Thyroid gland (tissue), 4 donors: ENCODE data around the gene USP2. TPM values are rescaled to one million over a fixed set of nuclear protein-coding genes. Genes with fewer than 3 reads are reported as not detected.

Source experiments
- DNase-seq, 2 donors: peaks; one replicate each; pipeline ENCODE4 v3.0.0-alpha.2; 2019
- H3K27ac ChIP-seq, 3 donors: fragments of 200-600 bp; sonication (generic); 1 replicate in 2 of 3; 2 replicates in 1 of 3; pipeline ENCODE4 v1.5.1; 2016 to 2019; ENCODE audit warnings: mild to moderate bottlenecking in 1 of 3, moderate library complexity in 1 of 3
- H3K27me3 ChIP-seq: fragments of 200-600 bp; sonication (generic); one replicate; pipeline ENCODE4 v1.5.1; 2019
- H3K36me3 ChIP-seq, 2 donors: fragments of 200-600 bp; sonication (generic); one replicate each; pipeline ENCODE4 v1.5.1; 2016 to 2019
- H3K4me1 ChIP-seq, 2 donors: fragments of 200-600 bp; sonication (generic); one replicate each; pipeline ENCODE4 v1.5.1; 2017 to 2019
- H3K4me3 ChIP-seq, 3 donors: fragments of 200-600 bp; sonication (generic); replicated peaks in 1 of 3; 1 replicate in 2 of 3; 2 replicates in 1 of 3; pipeline ENCODE4 v1.5.1; 2016; ENCODE audit warnings: mild to moderate bottlenecking in 1 of 3
- H3K9me3 ChIP-seq: fragments of 200-600 bp; sonication (generic); one replicate; pipeline ENCODE4 v1.5.1; 2017
- POLR2A ChIP-seq, 2 donors: fragments of 450-650 bp; IDR thresholded peaks; one replicate each; pipeline ENCODE4 v1.6.1; 2017; ENCODE audit warnings: antibody characterized with exemption in 2 of 2, mild to moderate bottlenecking in 2 of 2, moderate library complexity in 1 of 2
- WGBS, 2 donors: methylation state at CpG; one replicate each; pipeline ENCODE4 v1.1.5; 2017; 5-methylcytosine and 5-hydroxymethylcytosine counted together
- intact Hi-C: fragments of 100-400 bp; cut with DNase I; formaldehyde crosslinking; loops from one replicate; pipeline ENCODE4 v1.15.1; 2023
- total RNA-seq, 4 donors: library from RNA; depleted of rRNA; stranded (reverse); fragments of >200 nt; gene quantifications; one replicate each; pipeline ENCODE4 v1.2.3, GENCODE V29; 2016
- TF ChIP-seq, protein P1 (sequence below), 6 experiments: fragments of 200-600 bp in 3 of 6; fragments of 450-650 bp in 3 of 6; sonication (generic) in 3 of 6; IDR thresholded peaks; one replicate each; pipeline ENCODE4 v1.5.1; 2016 to 2019; ENCODE audit warnings: antibody characterized with exemption in 6 of 6, mild to moderate bottlenecking in 2 of 6, inconsistent platforms in 1 of 6, moderate library complexity in 1 of 6

USP2 gene
- total RNA-seq, 4 donors from 2014 or later: 2.0 to 5.3 (median 4.6) TPM

DNA sequence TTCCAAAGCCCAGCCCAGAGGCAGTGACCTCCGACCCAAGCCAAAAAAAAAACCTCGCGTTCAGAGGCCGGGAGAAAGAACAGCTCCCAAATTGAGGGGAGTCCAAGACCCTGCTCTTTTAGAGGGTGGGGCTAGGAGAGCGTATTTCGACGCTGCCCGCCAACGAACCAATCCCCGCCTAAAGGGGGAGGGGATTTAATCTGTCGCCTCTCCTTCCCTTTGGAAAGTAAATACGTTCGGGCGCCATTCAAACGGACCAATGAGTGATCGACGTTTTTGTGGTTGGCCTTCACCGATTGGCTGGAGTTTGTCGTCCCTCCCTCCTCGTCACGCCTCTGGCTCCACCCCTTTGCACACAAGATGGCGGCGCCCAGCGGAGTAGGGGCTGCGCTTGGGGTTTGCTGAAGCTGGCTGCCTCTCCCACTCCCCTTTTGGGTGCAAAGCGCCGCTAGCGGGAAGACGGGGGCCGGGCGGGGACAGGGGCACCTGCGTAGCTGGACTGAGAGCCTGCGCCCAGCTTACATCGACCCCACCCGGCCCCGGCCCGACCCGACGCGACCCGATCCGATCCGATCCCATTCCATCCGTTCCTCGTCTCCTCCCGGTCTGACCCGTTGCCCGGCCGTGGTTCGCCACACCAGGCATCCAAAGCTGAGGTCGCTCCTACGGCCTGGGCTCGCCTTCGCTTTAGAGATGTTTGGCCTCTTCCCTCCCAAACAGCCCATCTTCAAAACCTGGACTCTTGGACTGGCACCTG is 47.1 kb downstream of the USP2 start, which contains the start of gene RNF26:
TSS of gene RNF26 (plus strand) at position 354 of the 757 bp plus-strand sequence. CDS start 596 bp downstream, outside the sequence.
- 0 to 1% methylated on average over 28 to 42 of the region's 54 CpGs for WGBS, 2 donors
- H3K4me3 ChIP-seq: peak within 1 kb of the TSS; percentile 32 to 95 (median 78)
- H3K4me1 ChIP-seq: peaks cover 10 to 30% of the 10 kb centered on the region in 2 donors
- DNase-seq: peak; percentile 96
- intact Hi-C loops: no loop called here
- H3K36me3 ChIP-seq: no peaks in the 10 kb centered on the region
- no peaks in the 10 kb centered on the region for H3K9me3 ChIP-seq
- no peaks in the 10 kb centered on the region for H3K27me3 ChIP-seq
- TF ChIP-seq POLR2A (IDR thresholded peaks at IDR 0.05): peak in 1 of 2 donors; percentile 78
- TF ChIP-seq, protein P1, sequence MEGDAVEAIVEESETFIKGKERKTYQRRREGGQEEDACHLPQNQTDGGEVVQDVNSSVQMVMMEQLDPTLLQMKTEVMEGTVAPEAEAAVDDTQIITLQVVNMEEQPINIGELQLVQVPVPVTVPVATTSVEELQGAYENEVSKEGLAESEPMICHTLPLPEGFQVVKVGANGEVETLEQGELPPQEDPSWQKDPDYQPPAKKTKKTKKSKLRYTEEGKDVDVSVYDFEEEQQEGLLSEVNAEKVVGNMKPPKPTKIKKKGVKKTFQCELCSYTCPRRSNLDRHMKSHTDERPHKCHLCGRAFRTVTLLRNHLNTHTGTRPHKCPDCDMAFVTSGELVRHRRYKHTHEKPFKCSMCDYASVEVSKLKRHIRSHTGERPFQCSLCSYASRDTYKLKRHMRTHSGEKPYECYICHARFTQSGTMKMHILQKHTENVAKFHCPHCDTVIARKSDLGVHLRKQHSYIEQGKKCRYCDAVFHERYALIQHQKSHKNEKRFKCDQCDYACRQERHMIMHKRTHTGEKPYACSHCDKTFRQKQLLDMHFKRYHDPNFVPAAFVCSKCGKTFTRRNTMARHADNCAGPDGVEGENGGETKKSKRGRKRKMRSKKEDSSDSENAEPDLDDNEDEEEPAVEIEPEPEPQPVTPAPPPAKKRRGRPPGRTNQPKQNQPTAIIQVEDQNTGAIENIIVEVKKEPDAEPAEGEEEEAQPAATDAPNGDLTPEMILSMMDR (IDR thresholded peaks at IDR 0.05): no peak
- H3K27ac ChIP-seq: peak within 1 kb of the TSS in 2 of 3 donors; percentile 71 to 77

DNA sequence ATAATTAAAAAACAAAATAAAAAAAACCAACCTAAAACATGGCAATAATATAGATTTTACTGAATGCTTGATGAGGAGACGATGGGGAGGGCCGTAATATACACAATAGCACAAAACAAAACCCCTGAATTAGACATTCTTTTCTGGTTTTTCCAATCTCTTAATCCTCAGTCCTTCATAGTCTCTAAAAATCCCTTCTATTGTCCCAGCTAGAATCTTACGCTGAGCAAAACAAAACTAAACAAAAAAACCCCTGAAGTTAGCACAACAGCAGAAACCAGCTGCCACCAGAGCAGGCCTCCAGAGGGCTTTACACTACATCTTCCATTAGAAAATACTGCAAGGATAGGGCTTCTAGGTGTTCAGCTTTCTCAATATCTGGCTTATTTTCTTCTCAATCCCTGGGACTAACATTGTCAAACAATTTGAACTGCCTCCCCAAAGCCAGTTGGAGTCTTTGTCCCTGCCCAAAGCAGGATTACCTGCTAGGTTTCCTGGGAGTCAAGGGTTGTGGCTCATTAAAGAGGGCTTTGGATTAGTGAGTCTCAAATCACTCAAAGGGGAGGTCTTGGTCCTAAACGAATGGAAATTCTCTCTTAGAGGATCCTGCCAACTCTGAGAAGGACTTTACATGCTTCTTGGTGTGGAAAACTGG is 49.3 kb downstream of the USP2 start:
- no peaks in the 10 kb centered on the region for H3K36me3 ChIP-seq
- WGBS, 2 donors: 74 to 77% methylated on average over 4 of the region's 4 CpGs
- H3K27me3 ChIP-seq: no peaks in the 10 kb centered on the region
- TF ChIP-seq POLR2A (IDR thresholded peaks at IDR 0.05): no peak
- TF ChIP-seq, protein P1 (IDR thresholded peaks at IDR 0.05): no peak
- H3K9me3 ChIP-seq: no peaks in the 10 kb centered on the region
- H3K27ac ChIP-seq: no peak overlapping the region
- H3K4me1 ChIP-seq: peaks cover 10% of the 10 kb centered on the region in 2 donors
- DNase-seq: no peak
- H3K4me3 ChIP-seq: no peak overlapping the region
- intact Hi-C loops: no loop called here

DNA sequence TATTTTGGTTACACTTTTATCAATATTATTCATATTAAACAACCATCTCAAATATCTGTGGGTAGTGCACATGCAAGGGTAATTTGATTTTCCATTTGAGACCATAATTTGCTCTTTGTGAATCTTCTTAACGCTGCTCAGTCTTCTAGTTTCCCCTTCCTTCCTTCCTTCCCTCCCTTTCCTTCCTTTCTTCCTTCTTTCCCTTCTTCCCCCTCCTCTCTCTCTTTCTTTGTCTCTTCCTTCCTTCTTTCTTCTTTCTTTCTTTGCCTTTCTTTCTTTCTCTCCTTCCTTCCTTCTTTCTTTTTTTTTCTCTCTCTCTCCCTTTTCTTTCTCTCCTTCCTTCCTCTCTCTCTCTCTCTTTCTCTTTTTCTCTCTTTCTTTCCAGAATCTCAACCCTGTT is 51.3 kb downstream of the USP2 start:
- TF ChIP-seq, protein P1 (IDR thresholded peaks at IDR 0.05): no peak
- TF ChIP-seq POLR2A (IDR thresholded peaks at IDR 0.05): no peak
- intact Hi-C loops: no loop called here
- H3K36me3 ChIP-seq: no peaks in the 10 kb centered on the region
- no peak overlapping the region for H3K27ac ChIP-seq
- no peak for DNase-seq
- H3K4me1 ChIP-seq: peaks cover 5% of the 10 kb centered on the region in 2 donors
- WGBS, 2 donors: 68 to 74% methylated on average over 1 of the region's 1 CpG
- H3K9me3 ChIP-seq: no peaks in the 10 kb centered on the region
- no peaks in the 10 kb centered on the region for H3K27me3 ChIP-seq
- no peak overlapping the region for H3K4me3 ChIP-seq

DNA sequence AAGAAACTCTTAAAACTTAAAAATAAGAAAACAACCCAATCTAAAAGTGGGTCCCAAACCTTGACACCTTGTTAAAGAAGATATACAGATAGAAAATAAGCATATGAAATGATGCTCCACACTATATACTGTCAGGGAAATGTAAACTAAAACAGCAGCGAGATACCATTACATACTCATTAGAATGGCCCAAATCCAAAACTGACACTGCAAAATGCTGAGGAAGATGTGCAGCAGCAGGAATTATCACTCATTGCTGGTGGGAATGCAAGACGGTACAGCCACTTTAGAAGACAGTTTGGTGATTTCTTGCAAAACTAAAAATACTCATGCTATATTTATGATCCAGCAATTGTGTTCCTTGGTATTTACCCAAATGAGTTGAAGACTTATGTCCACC is 52.2 kb downstream of the USP2 start:
- WGBS, 2 donors: 73 to 79% methylated on average over 2 of the region's 2 CpGs
- TF ChIP-seq, protein P1 (IDR thresholded peaks at IDR 0.05): no peak
- no peak for TF ChIP-seq POLR2A (IDR thresholded peaks at IDR 0.05)
- H3K36me3 ChIP-seq: no peaks in the 10 kb centered on the region
- no peaks in the 10 kb centered on the region for H3K4me1 ChIP-seq
- no peak overlapping the region for H3K27ac ChIP-seq
- intact Hi-C loops: loop anchor here (10.0 kb wide), 1 partner anchor 125 kb away; the partner anchor contains the start of gene CBL
- H3K27me3 ChIP-seq: no peaks in the 10 kb centered on the region
- no peak for DNase-seq
- H3K9me3 ChIP-seq: no peaks in the 10 kb centered on the region
- H3K4me3 ChIP-seq: no peak overlapping the region

DNA sequence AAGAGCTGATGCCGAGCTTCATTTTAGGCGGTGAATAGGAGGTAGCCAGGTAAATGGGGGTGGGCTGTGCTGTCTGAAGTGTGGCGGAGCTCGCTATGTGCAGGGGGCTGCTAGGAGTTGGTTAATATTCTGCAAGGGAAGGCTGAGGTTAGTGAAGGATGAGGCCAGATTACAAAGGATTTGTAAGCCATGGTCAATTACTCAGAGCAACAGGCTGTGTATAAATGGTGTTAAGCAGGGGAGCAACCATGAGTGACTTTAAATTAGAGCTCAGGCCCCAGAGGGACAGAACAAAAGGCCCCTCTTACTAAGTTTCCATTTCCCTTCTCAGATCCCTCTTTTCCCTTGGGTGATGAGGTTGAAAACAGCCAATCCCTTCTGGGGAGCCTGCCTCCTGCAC is 57.3 kb downstream of the USP2 start:
- Histone ChIP-seq H3K9me3 (no peaks in the 10 kb centered on the region), H3K4me1 (peaks cover 15 to 24% of the 10 kb centered on the region in 2 donors), H3K27me3 (peaks cover 8% of the 10 kb centered on the region), H3K27ac (no peak overlapping the region), H3K4me3 (no peak overlapping the region), H3K36me3 (no peaks in the 10 kb centered on the region)
- DNase-seq: no peak
- intact Hi-C loops: loop anchor here (10.0 kb wide), 1 partner anchor 119 kb away; the partner anchor contains the start of gene CBL
- TF ChIP-seq, protein P1 (IDR thresholded peaks at IDR 0.05): no peak
- 67 to 71% methylated on average over 4 of the region's 4 CpGs for whole genome bisulfite sequencing, 2 donors
